SK-N-SH treated with all-trans-retinoic acid at 6 μM for 48 hours (cell line): Measurements from ENCODE around the gene ELOVL5.

Source experiments
- GLIS3 ChIP-seq: fragments of 250-450 bp; sonication (Bioruptor Pico); IDR thresholded peaks from 2 replicates; pipeline ENCODE4 v1.5.0; 2020; ENCODE audit warnings: mild to moderate bottlenecking, moderate library complexity

The ELOVL5 gene

DNA sequence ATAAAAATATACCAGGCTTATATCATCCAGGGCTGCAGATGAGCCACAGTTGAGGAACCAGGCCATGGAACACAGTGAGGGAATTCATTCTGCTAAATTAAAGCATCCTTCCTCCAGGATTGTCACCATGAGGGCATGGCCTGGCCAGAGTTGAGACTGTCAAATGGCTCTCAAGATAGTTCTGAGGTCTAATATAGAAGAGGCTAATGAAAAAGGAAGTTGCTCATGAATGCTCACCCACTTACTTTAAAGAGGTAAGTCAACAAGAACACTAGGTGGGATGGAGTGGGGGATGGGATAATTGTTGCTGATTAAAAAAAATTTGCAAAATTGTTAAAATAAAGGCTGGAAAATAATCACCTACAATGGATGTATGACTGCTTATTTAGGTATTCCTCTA is 128.1 kb downstream of the ELOVL5 start (continued):
- no peak for TF ChIP-seq GLIS3 (CRISPR knock-in tag)
